G401 (cell line): Measurements from ENCODE around the gene TEX264. TPM values are rescaled to one million over a fixed set of nuclear protein-coding genes. Genes with fewer than 3 reads are reported as not detected.

Source experiments
- DNase-seq: peaks from one replicate; pipeline ENCODE4 v3.0.0-alpha.2; 2015; ENCODE audit warnings: low spot score
- in situ Hi-C: cut with HindIII; loops from 2 replicates; pipeline ENCODE4 v1.10.0; 2016; ENCODE audit warnings: low sequenced_read_pairs, mixed read lengths
- total RNA-seq: library from RNA; depleted of rRNA; stranded (reverse); fragments of >200 nt; shearing (Covaris generic); gene quantifications from 2 replicates; pipeline ENCODE4 v1.2.3, GENCODE V29; 2014

TEX264 gene
- total RNA-seq, 1 experiment from 2014 or later: 69.7 TPM

GRCh38 chr3:51710631-51711351, 39.7 kb downstream of the TEX264 start:
- in situ Hi-C loops: no loop called here

GRCh38 chr3:51711352-51712037, 40.4 kb downstream of the TEX264 start:
- no peak for DNase-seq
- in situ Hi-C loops: no loop called here

More at GRCh38 chr3:51710631-51711351, 39.7 kb downstream of the TEX264 start:
- DNase-seq: no peak

- in situ Hi-C loops: no loop called here
- no peak for DNase-seq
Measured at GRCh38 chr3:51712038-51712420, 41.0 kb downstream of the TEX264 start.

- DNase-seq: no peak
- in situ Hi-C loops: no loop called here
Measured at GRCh38 chr3:51712511-51712931, 41.5 kb downstream of the TEX264 start.

GRCh38 chr3:51712963-51713362, 41.9 kb downstream of the TEX264 start:
- DNase-seq: no peak
- in situ Hi-C loops: no loop called here

GRCh38 chr3:51715231-51715976, 44.4 kb downstream of the TEX264 start:
- in situ Hi-C loops: no loop called here
- DNase-seq: no peak

GRCh38 chr3:51715977-51716294, 44.9 kb downstream of the TEX264 start:
- DNase-seq: no peak
- in situ Hi-C loops: no loop called here

- in situ Hi-C loops: no loop called here
- no peak for DNase-seq
Measured at GRCh38 chr3:51716805-51717204, 45.8 kb downstream of the TEX264 start.

GRCh38 chr3:51717446-51717845, 46.4 kb downstream of the TEX264 start:
- in situ Hi-C loops: no loop called here
- DNase-seq: no peak

GRCh38 chr3:51717947-51718346, 46.9 kb downstream of the TEX264 start:
- in situ Hi-C loops: no loop called here
- DNase-seq: no peak

- DNase-seq: peak; percentile 24
- in situ Hi-C loops: no loop called here
Measured at GRCh38 chr3:51718547-51719409, 47.7 kb downstream of the TEX264 start.

GRCh38 chr3:51719410-51720025, 48.5 kb downstream of the TEX264 start:
- DNase-seq: no peak
- in situ Hi-C loops: no loop called here

GRCh38 chr3:51720292-51721061, 49.4 kb downstream of the TEX264 start:
- no peak for DNase-seq
- in situ Hi-C loops: no loop called here

- in situ Hi-C loops: no loop called here
- no peak for DNase-seq
Measured at GRCh38 chr3:51721062-51721745, 50.2 kb downstream of the TEX264 start.

- in situ Hi-C loops: no loop called here
- no peak for DNase-seq
Measured at GRCh38 chr3:51722362-51722761, 51.3 kb downstream of the TEX264 start.

- DNase-seq: no peak
- in situ Hi-C loops: no loop called here
Measured at GRCh38 chr3:51727500-51727899, 56.4 kb downstream of the TEX264 start.

- in situ Hi-C loops: no loop called here
- DNase-seq: no peak
Measured at GRCh38 chr3:51729042-51729633, 58.1 kb downstream of the TEX264 start.
